Upper lobe of right lung (tissue), 1 donor: ENCODE results near the gene NDUFB5. TPM values are rescaled to one million over a fixed set of nuclear protein-coding genes. Genes with fewer than 3 reads are reported as not detected.
A peak's percentile ranks its signal among the peaks of the same experiment; 100 is the strongest.

ENCODE experiments used
- ATAC-seq: fragments of 200-7000 bp; cut with Tn5 transposase; one replicate; pipeline ENCODE4 v1.9.1; 2020; ENCODE audit warnings: mild to moderate bottlenecking, moderate library complexity
- DNase-seq: peaks from one replicate; pipeline ENCODE4 v3.0.0-alpha.2; 2020
- H3K27ac ChIP-seq: fragments of 200-600 bp; one replicate; pipeline ENCODE4 v1.8.0; 2022
- H3K27me3 ChIP-seq: fragments of 200-600 bp; one replicate; pipeline ENCODE4 v1.8.0; 2022; ENCODE audit warnings: mild to moderate bottlenecking
- H3K36me3 ChIP-seq: fragments of 200-600 bp; one replicate; pipeline ENCODE4 v1.8.0; 2022
- H3K4me1 ChIP-seq: fragments of 200-600 bp; one replicate; pipeline ENCODE4 v1.8.0; 2022
- H3K4me3 ChIP-seq: fragments of 200-600 bp; one replicate; pipeline ENCODE4 v1.8.0; 2022; ENCODE audit warnings: mild to moderate bottlenecking
- H3K9me3 ChIP-seq: fragments of 200-600 bp; one replicate; pipeline ENCODE4 v1.8.0; 2022
- intact Hi-C: fragments of 100-400 bp; cut with DNase I; formaldehyde crosslinking; loops from one replicate; pipeline ENCODE4 v1.11.0; 2022
- total RNA-seq: library from RNA; stranded (reverse); fragmentation: NEBNext Ultra II Directional; extraction: Animal tissue kit (Norgen Biotek cat#: 25700); gene quantifications from one replicate; pipeline ENCODE4 v1.2.1, GENCODE V29; 2021
- TF ChIP-seq, protein P1 (sequence below): fragments of 200-600 bp; IDR thresholded peaks from one replicate; pipeline ENCODE4 v1.8.0; 2022; ENCODE audit warnings: antibody characterized with exemption
- donor health status: DM: no; HTN: yes; CAD: no; lungs with severe emphysema.

Gene NDUFB5
- total RNA-seq, 1 donor from 2014 or later, result 92.0 TPM

DNA sequence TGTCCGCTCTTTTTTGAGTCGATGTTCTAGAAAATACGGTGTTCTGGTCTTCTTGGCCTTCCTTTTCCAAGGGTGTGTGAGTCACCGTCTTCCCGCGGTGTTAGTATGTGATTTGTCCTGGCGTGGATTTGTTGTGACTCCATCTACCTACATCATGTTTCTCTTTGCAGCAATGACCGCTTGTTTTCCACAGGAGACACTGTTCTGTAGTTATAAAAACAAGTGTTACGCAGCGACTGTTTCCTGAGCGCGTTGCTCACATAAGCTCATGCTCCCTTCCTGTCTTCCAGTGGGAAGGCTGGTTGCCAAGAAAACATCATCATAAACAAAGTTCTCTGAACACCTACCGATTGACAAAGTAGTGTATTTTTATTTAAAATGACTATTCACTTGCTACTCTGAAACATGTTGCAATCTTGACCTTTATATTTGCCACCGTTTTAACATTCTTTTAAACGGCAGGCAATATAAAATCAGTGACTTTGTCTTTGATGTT lies 67.2 kb downstream of the NDUFB5 start:
- no peaks in the 10 kb centered on the region for H3K9me3 ChIP-seq
- TF ChIP-seq, protein P1, sequence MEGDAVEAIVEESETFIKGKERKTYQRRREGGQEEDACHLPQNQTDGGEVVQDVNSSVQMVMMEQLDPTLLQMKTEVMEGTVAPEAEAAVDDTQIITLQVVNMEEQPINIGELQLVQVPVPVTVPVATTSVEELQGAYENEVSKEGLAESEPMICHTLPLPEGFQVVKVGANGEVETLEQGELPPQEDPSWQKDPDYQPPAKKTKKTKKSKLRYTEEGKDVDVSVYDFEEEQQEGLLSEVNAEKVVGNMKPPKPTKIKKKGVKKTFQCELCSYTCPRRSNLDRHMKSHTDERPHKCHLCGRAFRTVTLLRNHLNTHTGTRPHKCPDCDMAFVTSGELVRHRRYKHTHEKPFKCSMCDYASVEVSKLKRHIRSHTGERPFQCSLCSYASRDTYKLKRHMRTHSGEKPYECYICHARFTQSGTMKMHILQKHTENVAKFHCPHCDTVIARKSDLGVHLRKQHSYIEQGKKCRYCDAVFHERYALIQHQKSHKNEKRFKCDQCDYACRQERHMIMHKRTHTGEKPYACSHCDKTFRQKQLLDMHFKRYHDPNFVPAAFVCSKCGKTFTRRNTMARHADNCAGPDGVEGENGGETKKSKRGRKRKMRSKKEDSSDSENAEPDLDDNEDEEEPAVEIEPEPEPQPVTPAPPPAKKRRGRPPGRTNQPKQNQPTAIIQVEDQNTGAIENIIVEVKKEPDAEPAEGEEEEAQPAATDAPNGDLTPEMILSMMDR, result no peak
- intact Hi-C loops, result no loop called here
- H3K4me1 ChIP-seq, result peaks cover 18% of the 10 kb centered on the region
- no peak overlapping the region for H3K4me3 ChIP-seq
- H3K27ac ChIP-seq, result peak overlapping the region; percentile 51
- ATAC-seq, result no peak
- no peaks in the 10 kb centered on the region for H3K27me3 ChIP-seq
- H3K36me3 ChIP-seq, result no peaks in the 10 kb centered on the region
- no peak for DNase-seq

DNA sequence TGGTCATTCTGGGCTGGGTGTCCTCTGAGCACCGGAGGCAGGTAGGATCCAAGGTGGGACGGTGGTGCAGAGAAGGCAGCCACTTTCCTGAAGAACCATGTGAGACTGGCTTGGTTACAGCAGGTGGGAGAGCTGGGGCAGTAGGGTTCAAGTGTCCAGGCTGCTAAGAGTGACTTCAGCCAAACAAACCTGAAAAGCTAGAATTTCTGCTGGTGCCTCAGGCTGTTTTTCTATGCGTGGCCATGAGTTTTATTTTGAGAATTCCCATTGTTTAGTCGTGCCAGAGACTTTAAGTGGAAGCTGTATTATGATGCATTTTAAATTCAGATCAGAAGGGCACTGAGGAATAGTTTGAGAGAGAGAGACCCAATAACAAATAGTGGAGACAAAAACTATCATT lies 68.3 kb downstream of the NDUFB5 start:
- H3K9me3 ChIP-seq, result no peaks in the 10 kb centered on the region
- peaks cover 15% of the 10 kb centered on the region for H3K4me1 ChIP-seq
- H3K36me3 ChIP-seq, result no peaks in the 10 kb centered on the region
- H3K27ac ChIP-seq, result peak overlapping the region; percentile 67
- intact Hi-C loops, result no loop called here
- H3K4me3 ChIP-seq, result no peak overlapping the region
- no peaks in the 10 kb centered on the region for H3K27me3 ChIP-seq
- TF ChIP-seq, protein P1, result no peak
- ATAC-seq (peak; percentile 31), DNase-seq (no peak)

DNA sequence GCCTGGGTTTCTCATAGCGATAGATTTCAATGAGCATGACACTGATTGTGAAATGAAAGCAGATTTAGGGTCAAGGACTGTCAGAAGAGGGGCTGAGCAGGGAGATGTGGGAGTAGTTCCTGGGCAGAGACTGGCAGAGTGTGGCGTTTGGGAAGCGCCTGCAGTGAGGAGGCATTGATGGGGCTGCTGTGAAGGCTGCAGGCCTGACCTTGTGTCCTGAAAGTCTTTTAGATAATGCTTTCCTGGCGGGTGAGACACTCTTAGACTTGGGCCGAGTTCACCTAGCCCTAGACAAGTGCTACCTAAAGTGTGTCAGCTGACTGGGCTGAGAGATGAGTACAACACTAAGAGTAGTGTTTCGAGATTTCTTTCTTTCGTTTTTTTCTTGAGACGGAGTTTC lies 68.9 kb downstream of the NDUFB5 start:
- intact Hi-C loops, result no loop called here
- TF ChIP-seq, protein P1, result no peak
- DNase-seq (peak; percentile 67), ATAC-seq (peak; percentile 89)
- H3K36me3 ChIP-seq, result no peaks in the 10 kb centered on the region
- peaks cover 15% of the 10 kb centered on the region for H3K4me1 ChIP-seq
- peak overlapping the region; percentile 27 for H3K4me3 ChIP-seq
- no peaks in the 10 kb centered on the region for H3K27me3 ChIP-seq
- H3K27ac ChIP-seq, result peak overlapping the region; percentile 67
- no peaks in the 10 kb centered on the region for H3K9me3 ChIP-seq

DNA sequence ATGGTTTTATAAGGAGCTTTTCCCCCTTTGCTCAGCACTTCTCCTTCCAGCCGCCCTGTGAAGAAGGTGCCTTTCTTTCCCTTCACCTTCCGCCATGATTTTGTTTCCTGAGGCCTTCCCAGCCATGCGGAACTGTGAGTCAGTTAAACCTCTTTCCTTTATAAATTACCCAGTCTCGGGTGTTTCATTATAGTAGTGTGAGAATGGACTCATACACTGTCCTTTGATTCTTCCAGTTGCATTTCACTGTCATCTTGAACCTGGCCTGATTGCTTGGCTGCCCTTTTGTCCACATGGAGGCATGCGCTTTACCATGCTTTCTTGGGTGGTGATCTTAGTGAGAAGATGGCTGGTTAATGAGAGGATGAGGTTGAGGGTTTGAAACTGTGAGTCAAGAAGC lies 71.5 kb downstream of the NDUFB5 start:
- DNase-seq (no peak), ATAC-seq (no peak)
- Histone ChIP-seq H3K4me1 (peaks cover 15% of the 10 kb centered on the region), H3K4me3 (no peak overlapping the region), H3K27me3 (no peaks in the 10 kb centered on the region), H3K27ac (no peak overlapping the region), H3K36me3 (no peaks in the 10 kb centered on the region), H3K9me3 (no peaks in the 10 kb centered on the region)
- TF ChIP-seq, protein P1, result no peak
- intact Hi-C loops, result no loop called here

Other genes starting within 250 kb of the NDUFB5 start
- gene GNB4, start 153.3 kb upstream of the NDUFB5 start, total RNA-seq, result 56.6 TPM
- 33.2 TPM for gene ACTL6A, start 41.9 kb upstream of the NDUFB5 start, total RNA-seq
- 24.5 TPM for gene MRPL47, start 156 bp upstream of the NDUFB5 start, total RNA-seq
- gene USP13, start 48.2 kb downstream of the NDUFB5 start, total RNA-seq, result 15.4 TPM